Measurements from ENCODE around the gene GTF3C4.

Gene GTF3C4

GRCh38 chr9:132670457-132671391 lies at the start of gene GTF3C4:
Gene GTF3C4, plus strand, starts transcription at chr9:132670464. Its CDS starts 135 bp downstream, at chr9:132670599.
- DNase-seq (ENCODE audit: low read depth), result no peak

- no peak for DNase-seq (ENCODE audit: low read depth)
Observed at GRCh38 chr9:132622159-132622558, 48.1 kb upstream of the GTF3C4 start.

- DNase-seq (ENCODE audit: low read depth), result no peak
Observed at GRCh38 chr9:132626285-132626684, 44.0 kb upstream of the GTF3C4 start.

GRCh38 chr9:132627106-132627505 lies 43.2 kb upstream of the GTF3C4 start:
- DNase-seq (ENCODE audit: low read depth), result no peak

GRCh38 chr9:132627594-132627993 lies 42.7 kb upstream of the GTF3C4 start:
- no peak for DNase-seq (ENCODE audit: low read depth)

- no peak for DNase-seq (ENCODE audit: low read depth)
Observed at GRCh38 chr9:132628746-132629145, 41.5 kb upstream of the GTF3C4 start.

- DNase-seq (ENCODE audit: low read depth), result no peak
Observed at GRCh38 chr9:132630116-132630515, 40.1 kb upstream of the GTF3C4 start.

- no peak for DNase-seq (ENCODE audit: low read depth)
Observed at GRCh38 chr9:132630811-132631210, 39.5 kb upstream of the GTF3C4 start.

- DNase-seq (ENCODE audit: low read depth), result no peak
Observed at GRCh38 chr9:132631280-132631679, 39.0 kb upstream of the GTF3C4 start.

- DNase-seq (ENCODE audit: low read depth), result no peak
Observed at GRCh38 chr9:132631685-132632084, 38.6 kb upstream of the GTF3C4 start.

- DNase-seq (ENCODE audit: low read depth), result no peak
Observed at GRCh38 chr9:132632413-132633129, 37.7 kb upstream of the GTF3C4 start.

GRCh38 chr9:132634327-132634726 lies 35.9 kb upstream of the GTF3C4 start:
- no peak for DNase-seq (ENCODE audit: low read depth)

GRCh38 chr9:132637351-132637750 lies 32.9 kb upstream of the GTF3C4 start:
- DNase-seq (ENCODE audit: low read depth), result no peak

- DNase-seq (ENCODE audit: low read depth), result no peak
Observed at GRCh38 chr9:132637801-132638200, 32.5 kb upstream of the GTF3C4 start.

GRCh38 chr9:132638240-132638639 lies 32.0 kb upstream of the GTF3C4 start:
- DNase-seq (ENCODE audit: low read depth), result no peak

- DNase-seq (ENCODE audit: low read depth), result no peak
Observed at GRCh38 chr9:132639322-132639721, 30.9 kb upstream of the GTF3C4 start.

- DNase-seq (ENCODE audit: low read depth), result no peak
Observed at GRCh38 chr9:132641216-132641615, 29.0 kb upstream of the GTF3C4 start.

- no peak for DNase-seq (ENCODE audit: low read depth)
Observed at GRCh38 chr9:132644251-132644650, 26.0 kb upstream of the GTF3C4 start.

GRCh38 chr9:132645306-132645705 lies 25.0 kb upstream of the GTF3C4 start:
- no peak for DNase-seq (ENCODE audit: low read depth)

- no peak for DNase-seq (ENCODE audit: low read depth)
Observed at GRCh38 chr9:132645711-132646110, 24.6 kb upstream of the GTF3C4 start.

- no peak for DNase-seq (ENCODE audit: low read depth)
Observed at GRCh38 chr9:132646726-132647125, 23.5 kb upstream of the GTF3C4 start.

GRCh38 chr9:132647355-132647754 lies 22.9 kb upstream of the GTF3C4 start:
- peak; percentile 68 for DNase-seq (ENCODE audit: low read depth)

GRCh38 chr9:132647806-132648205 lies 22.5 kb upstream of the GTF3C4 start:
- no peak for DNase-seq (ENCODE audit: low read depth)
